ENCODE results near the gene ATP23.

ATP23 gene

GRCh38 chr12:57906821-57907220, 34.5 kb upstream of the ATP23 start:
- in situ Hi-C loops (cut with MboI; ENCODE audit: low pct_unique_long_range_greater_than_20kb, low sequenced_read_pairs), result no loop called here
- DNase-seq, result no peak

- DNase-seq, result no peak
- in situ Hi-C loops (cut with MboI; ENCODE audit: low pct_unique_long_range_greater_than_20kb, low sequenced_read_pairs), result no loop called here
Observed at GRCh38 chr12:57907281-57907680, 34.1 kb upstream of the ATP23 start.

- in situ Hi-C loops (cut with MboI; ENCODE audit: low pct_unique_long_range_greater_than_20kb, low sequenced_read_pairs), result no loop called here
Observed at GRCh38 chr12:57908511-57908910, 32.9 kb upstream of the ATP23 start.

GRCh38 chr12:57909056-57909455, 32.3 kb upstream of the ATP23 start:
- in situ Hi-C loops (cut with MboI; ENCODE audit: low pct_unique_long_range_greater_than_20kb, low sequenced_read_pairs), result no loop called here
- no peak for DNase-seq

More at GRCh38 chr12:57908511-57908910, 32.9 kb upstream of the ATP23 start:
- DNase-seq, result no peak

- DNase-seq, result no peak
- in situ Hi-C loops (cut with MboI; ENCODE audit: low pct_unique_long_range_greater_than_20kb, low sequenced_read_pairs), result no loop called here
Observed at GRCh38 chr12:57909611-57910010, 31.8 kb upstream of the ATP23 start.

- DNase-seq, result no peak
- in situ Hi-C loops (cut with MboI; ENCODE audit: low pct_unique_long_range_greater_than_20kb, low sequenced_read_pairs), result no loop called here
Observed at GRCh38 chr12:57918147-57918546, 23.2 kb upstream of the ATP23 start.

- in situ Hi-C loops (cut with MboI; ENCODE audit: low pct_unique_long_range_greater_than_20kb, low sequenced_read_pairs), result no loop called here
- no peak for DNase-seq
Observed at GRCh38 chr12:57927086-57927485, 14.3 kb upstream of the ATP23 start.

- no peak for DNase-seq
- in situ Hi-C loops (cut with MboI; ENCODE audit: low pct_unique_long_range_greater_than_20kb, low sequenced_read_pairs), result no loop called here
Observed at GRCh38 chr12:57929092-57929830, 12.1 kb upstream of the ATP23 start.

GRCh38 chr12:57934819-57935218, 6.5 kb upstream of the ATP23 start:
- DNase-seq, result peak; percentile 40
- in situ Hi-C loops (cut with MboI; ENCODE audit: low pct_unique_long_range_greater_than_20kb, low sequenced_read_pairs), result no loop called here

- DNase-seq, result no peak
- in situ Hi-C loops (cut with MboI; ENCODE audit: low pct_unique_long_range_greater_than_20kb, low sequenced_read_pairs), result no loop called here
Observed at GRCh38 chr12:57935331-57935730, 6.0 kb upstream of the ATP23 start.

GRCh38 chr12:57935839-57936512, 5.4 kb upstream of the ATP23 start:
- peak; percentile 98 for DNase-seq
- in situ Hi-C loops (cut with MboI; ENCODE audit: low pct_unique_long_range_greater_than_20kb, low sequenced_read_pairs), result no loop called here

- in situ Hi-C loops (cut with MboI; ENCODE audit: low pct_unique_long_range_greater_than_20kb, low sequenced_read_pairs), result no loop called here
- peak; percentile 10 for DNase-seq
Observed at GRCh38 chr12:57936513-57936883, 4.9 kb upstream of the ATP23 start.

GRCh38 chr12:57939291-57939690, 2.1 kb upstream of the ATP23 start:
- in situ Hi-C loops (cut with MboI; ENCODE audit: low pct_unique_long_range_greater_than_20kb, low sequenced_read_pairs), result no loop called here
- DNase-seq, result peak; percentile 28

- in situ Hi-C loops (cut with MboI; ENCODE audit: low pct_unique_long_range_greater_than_20kb, low sequenced_read_pairs), result no loop called here
- DNase-seq, result no peak
Observed at GRCh38 chr12:57940052-57940914, 1.1 kb upstream of the ATP23 start.

- DNase-seq, result no peak
- in situ Hi-C loops (cut with MboI; ENCODE audit: low pct_unique_long_range_greater_than_20kb, low sequenced_read_pairs), result no loop called here
Observed at GRCh38 chr12:57940915-57941164, 527 bp upstream of the ATP23 start.

GRCh38 chr12:57943438-57944080, 2.2 kb downstream of the ATP23 start:
- in situ Hi-C loops (cut with MboI; ENCODE audit: low pct_unique_long_range_greater_than_20kb, low sequenced_read_pairs), result no loop called here
- DNase-seq, result no peak

GRCh38 chr12:57944313-57945023, 3.1 kb downstream of the ATP23 start:
- DNase-seq, result no peak
- in situ Hi-C loops (cut with MboI; ENCODE audit: low pct_unique_long_range_greater_than_20kb, low sequenced_read_pairs), result no loop called here

GRCh38 chr12:57952766-57953165, 11.4 kb downstream of the ATP23 start:
- in situ Hi-C loops (cut with MboI; ENCODE audit: low pct_unique_long_range_greater_than_20kb, low sequenced_read_pairs), result no loop called here
- no peak for DNase-seq

- DNase-seq, result no peak
- in situ Hi-C loops (cut with MboI; ENCODE audit: low pct_unique_long_range_greater_than_20kb, low sequenced_read_pairs), result no loop called here
Observed at GRCh38 chr12:57954768-57955167, 13.4 kb downstream of the ATP23 start.

All from KBM-7 (cell line).